Measurements from ENCODE around the gene ENOX1.

- TF ChIP-seq CTCF (conservative IDR thresholded peaks at IDR 0.05) (no peak), EZH2 (IDR thresholded peaks at IDR 0.05; ENCODE audit: low read depth) (no peak)
These were observed 485.3 kb downstream of the ENOX1 start for GRCh38 chr13:43301346-43301969.
